ENCODE measurements around the gene UBC.

DNA sequence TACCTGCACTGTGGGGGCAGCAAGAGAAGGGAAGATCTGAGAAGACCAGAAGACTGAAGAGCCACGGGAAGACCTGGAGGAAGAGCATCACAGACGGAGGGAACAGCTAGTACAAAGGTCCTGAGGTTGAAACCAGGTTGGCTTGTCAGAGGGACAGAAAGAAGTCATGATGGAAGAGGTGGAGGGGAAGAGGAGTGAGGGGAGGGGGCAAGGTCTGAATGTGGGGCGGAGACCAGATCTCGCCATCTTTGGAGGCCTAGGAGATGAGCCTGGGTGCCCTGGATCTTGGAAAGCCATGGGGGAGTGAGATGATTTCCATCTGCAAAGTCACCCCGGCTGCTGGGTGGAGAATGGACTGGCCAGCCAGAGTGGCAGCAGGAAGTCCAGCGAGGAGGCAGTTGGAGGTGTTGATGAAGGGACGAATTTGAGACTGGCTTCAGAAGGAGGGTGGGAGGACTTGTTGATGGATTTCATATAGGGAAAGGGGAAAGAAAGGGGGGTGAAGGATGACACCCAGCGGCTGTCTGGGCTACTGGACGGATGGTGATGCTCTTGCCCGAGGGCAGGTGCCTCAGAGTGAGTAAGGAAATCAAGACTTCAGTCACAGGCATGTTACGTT is 14.6 kb upstream of the UBC start:
- TF ChIP-seq, protein P1, sequence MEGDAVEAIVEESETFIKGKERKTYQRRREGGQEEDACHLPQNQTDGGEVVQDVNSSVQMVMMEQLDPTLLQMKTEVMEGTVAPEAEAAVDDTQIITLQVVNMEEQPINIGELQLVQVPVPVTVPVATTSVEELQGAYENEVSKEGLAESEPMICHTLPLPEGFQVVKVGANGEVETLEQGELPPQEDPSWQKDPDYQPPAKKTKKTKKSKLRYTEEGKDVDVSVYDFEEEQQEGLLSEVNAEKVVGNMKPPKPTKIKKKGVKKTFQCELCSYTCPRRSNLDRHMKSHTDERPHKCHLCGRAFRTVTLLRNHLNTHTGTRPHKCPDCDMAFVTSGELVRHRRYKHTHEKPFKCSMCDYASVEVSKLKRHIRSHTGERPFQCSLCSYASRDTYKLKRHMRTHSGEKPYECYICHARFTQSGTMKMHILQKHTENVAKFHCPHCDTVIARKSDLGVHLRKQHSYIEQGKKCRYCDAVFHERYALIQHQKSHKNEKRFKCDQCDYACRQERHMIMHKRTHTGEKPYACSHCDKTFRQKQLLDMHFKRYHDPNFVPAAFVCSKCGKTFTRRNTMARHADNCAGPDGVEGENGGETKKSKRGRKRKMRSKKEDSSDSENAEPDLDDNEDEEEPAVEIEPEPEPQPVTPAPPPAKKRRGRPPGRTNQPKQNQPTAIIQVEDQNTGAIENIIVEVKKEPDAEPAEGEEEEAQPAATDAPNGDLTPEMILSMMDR (IDR thresholded peaks at IDR 0.05) = no peak
- no peak for TF ChIP-seq POLR2A (IDR thresholded peaks at IDR 0.05)
